GM12891 (cell line): ENCODE results near the gene TXNRD1.

Experiments
- PAX5 ChIP-seq: IDR thresholded peaks from 2 replicates; pipeline ENCODE4 v1.6.1; 2011; ENCODE audit warnings: low read length, moderate library complexity, mild to moderate bottlenecking; ENCODE audit not compliant: insufficient read depth, severe bottlenecking
- POLR2A ChIP-seq: IDR thresholded peaks from 2 replicates; pipeline ENCODE4 v1.6.1; 2011; ENCODE audit warnings: low read depth, low read length, control low read depth
- POLR2AphosphoS5 ChIP-seq: IDR thresholded peaks from 2 replicates; pipeline ENCODE4 v1.6.1; 2011; ENCODE audit warnings: low read depth, low read length, control low read depth
- POU2F2 ChIP-seq: IDR thresholded peaks from 2 replicates; pipeline ENCODE4 v1.6.1; 2011; ENCODE audit warnings: low read depth, mild to moderate bottlenecking, control low read depth, low read length, moderate library complexity
- SPI1 ChIP-seq: IDR thresholded peaks from 2 replicates; pipeline ENCODE4 v1.6.1; 2011; ENCODE audit warnings: low read depth, low read length, control low read depth
- TAF1 ChIP-seq: IDR thresholded peaks from 2 replicates; pipeline ENCODE4 v1.6.1; 2011; ENCODE audit warnings: low read depth, low read length, control low read depth

- no peak for TF ChIP-seq PAX5
- no peak for TF ChIP-seq POLR2A
- TF ChIP-seq POLR2AphosphoS5: no peak
- no peak for TF ChIP-seq POU2F2
- TF ChIP-seq SPI1: no peak
- no peak for TF ChIP-seq TAF1
Measured at GRCh38 chr12:104354868-104355570, 139.4 kb downstream of the TXNRD1 start.
